ENCODE measurements around the gene ADAMTSL5. TPM values are rescaled to one million over a fixed set of nuclear protein-coding genes. Genes with fewer than 3 reads are reported as not detected.

Gene ADAMTSL5
- total and polyA plus RNA-seq, 9 of the 15 experiments (the other 6 are each of a cell fraction or from before 2014, with no cell fraction given): 1.0 to 11.6 (median 4.1) TPM

DNA sequence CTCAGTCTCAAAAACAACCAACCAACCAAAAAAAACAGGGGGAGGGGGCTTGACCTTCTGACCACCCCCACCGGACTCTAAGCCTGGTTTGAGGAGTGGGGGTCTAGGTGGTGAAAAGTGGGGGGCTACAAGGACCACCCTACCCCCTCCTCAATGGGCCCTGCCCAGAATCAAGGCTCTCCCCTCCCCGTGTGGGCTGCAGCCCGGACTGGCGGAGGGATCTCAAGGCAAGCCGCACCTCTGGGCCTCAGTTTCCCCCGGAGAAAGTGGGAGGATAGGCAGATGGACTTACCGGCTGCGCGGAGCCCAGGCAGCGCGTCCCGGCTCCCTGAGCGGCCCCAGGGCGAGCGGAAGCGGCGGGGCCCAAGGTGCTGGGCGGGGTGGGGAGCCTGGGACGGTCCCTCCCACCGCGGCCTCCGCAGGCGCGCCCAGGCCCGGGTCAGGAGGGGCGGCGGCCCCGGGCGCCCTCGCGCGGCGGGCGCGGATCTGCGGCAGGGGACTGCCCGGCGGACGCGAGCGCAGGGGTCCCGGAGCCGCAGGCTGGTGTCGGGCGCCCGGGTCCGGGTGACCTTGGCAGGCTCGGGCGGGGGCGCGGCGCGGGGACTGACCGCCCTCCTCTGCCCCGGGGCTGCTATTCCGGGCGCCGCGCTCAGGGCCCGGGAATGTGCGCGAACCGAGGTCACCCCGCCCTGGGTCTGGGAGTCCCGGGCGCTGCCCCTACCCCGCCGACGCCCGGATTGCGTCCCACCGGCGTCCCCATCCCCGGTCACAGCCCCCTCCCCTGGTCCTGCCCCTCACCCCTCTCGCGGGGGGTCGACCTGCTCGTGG is at the start of gene ADAMTSL5 (continued):
- TF ChIP-seq, protein P1, sequence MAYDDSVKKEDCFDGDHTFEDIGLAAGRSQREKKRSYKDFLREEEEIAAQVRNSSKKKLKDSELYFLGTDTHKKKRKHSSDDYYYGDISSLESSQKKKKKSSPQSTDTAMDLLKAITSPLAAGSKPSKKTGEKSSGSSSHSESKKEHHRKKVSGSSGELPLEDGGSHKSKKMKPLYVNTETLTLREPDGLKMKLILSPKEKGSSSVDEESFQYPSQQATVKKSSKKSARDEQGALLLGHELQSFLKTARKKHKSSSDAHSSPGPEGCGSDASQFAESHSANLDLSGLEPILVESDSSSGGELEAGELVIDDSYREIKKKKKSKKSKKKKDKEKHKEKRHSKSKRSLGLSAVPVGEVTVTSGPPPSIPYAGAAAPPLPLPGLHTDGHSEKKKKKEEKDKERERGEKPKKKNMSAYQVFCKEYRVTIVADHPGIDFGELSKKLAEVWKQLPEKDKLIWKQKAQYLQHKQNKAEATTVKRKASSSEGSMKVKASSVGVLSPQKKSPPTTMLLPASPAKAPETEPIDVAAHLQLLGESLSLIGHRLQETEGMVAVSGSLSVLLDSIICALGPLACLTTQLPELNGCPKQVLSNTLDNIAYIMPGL (CRISPR knock-in tag; IDR thresholded peaks at IDR 0.05): peak; percentile 51; the same call in 1 of the 2 replicates
- no peak for TF ChIP-seq ZNF586 (CRISPR knock-in tag; conservative IDR thresholded peaks at IDR 0.05)
- no peak for TF ChIP-seq SNIP1 (IDR thresholded peaks at IDR 0.05; ENCODE audit: low read depth)
- TF ChIP-seq, protein P2, sequence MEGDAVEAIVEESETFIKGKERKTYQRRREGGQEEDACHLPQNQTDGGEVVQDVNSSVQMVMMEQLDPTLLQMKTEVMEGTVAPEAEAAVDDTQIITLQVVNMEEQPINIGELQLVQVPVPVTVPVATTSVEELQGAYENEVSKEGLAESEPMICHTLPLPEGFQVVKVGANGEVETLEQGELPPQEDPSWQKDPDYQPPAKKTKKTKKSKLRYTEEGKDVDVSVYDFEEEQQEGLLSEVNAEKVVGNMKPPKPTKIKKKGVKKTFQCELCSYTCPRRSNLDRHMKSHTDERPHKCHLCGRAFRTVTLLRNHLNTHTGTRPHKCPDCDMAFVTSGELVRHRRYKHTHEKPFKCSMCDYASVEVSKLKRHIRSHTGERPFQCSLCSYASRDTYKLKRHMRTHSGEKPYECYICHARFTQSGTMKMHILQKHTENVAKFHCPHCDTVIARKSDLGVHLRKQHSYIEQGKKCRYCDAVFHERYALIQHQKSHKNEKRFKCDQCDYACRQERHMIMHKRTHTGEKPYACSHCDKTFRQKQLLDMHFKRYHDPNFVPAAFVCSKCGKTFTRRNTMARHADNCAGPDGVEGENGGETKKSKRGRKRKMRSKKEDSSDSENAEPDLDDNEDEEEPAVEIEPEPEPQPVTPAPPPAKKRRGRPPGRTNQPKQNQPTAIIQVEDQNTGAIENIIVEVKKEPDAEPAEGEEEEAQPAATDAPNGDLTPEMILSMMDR (IDR thresholded peaks at IDR 0.05 in 2 of 3, conservative IDR thresholded peaks at IDR 0.05 in 1 of 3; ENCODE audit: insufficient read depth in 2 of 3, low read depth in 1 of 3, low read length in 3 of 3): peak in 2 of 3 experiments; percentile 51 to 55; a peak in 2 of 6 replicates
- no peak; the same call in 1 of the 2 replicates for TF ChIP-seq ESRRA (IDR thresholded peaks at IDR 0.05; ENCODE audit: borderline replicate concordance, low read depth)
- TF ChIP-seq, protein P3, sequence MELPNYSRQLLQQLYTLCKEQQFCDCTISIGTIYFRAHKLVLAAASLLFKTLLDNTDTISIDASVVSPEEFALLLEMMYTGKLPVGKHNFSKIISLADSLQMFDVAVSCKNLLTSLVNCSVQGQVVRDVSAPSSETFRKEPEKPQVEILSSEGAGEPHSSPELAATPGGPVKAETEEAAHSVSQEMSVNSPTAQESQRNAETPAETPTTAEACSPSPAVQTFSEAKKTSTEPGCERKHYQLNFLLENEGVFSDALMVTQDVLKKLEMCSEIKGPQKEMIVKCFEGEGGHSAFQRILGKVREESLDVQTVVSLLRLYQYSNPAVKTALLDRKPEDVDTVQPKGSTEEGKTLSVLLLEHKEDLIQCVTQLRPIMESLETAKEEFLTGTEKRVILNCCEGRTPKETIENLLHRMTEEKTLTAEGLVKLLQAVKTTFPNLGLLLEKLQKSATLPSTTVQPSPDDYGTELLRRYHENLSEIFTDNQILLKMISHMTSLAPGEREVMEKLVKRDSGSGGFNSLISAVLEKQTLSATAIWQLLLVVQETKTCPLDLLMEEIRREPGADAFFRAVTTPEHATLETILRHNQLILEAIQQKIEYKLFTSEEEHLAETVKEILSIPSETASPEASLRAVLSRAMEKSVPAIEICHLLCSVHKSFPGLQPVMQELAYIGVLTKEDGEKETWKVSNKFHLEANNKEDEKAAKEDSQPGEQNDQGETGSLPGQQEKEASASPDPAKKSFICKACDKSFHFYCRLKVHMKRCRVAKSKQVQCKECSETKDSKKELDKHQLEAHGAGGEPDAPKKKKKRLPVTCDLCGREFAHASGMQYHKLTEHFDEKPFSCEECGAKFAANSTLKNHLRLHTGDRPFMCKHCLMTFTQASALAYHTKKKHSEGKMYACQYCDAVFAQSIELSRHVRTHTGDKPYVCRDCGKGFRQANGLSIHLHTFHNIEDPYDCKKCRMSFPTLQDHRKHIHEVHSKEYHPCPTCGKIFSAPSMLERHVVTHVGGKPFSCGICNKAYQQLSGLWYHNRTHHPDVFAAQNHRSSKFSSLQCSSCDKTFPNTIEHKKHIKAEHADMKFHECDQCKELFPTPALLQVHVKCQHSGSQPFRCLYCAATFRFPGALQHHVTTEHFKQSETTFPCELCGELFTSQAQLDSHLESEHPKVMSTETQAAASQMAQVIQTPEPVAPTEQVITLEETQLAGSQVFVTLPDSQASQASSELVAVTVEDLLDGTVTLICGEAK (IDR thresholded peaks at IDR 0.05): 0 out of 2 replicates have a peak, but pooled peaks have one; percentile 42
- TF ChIP-seq, protein P3 (CRISPR knock-in tag; IDR thresholded peaks at IDR 0.05): no peak
- TF ChIP-seq TRIM24 (IDR thresholded peaks at IDR 0.05): no peak
- TF ChIP-seq, protein P4, sequence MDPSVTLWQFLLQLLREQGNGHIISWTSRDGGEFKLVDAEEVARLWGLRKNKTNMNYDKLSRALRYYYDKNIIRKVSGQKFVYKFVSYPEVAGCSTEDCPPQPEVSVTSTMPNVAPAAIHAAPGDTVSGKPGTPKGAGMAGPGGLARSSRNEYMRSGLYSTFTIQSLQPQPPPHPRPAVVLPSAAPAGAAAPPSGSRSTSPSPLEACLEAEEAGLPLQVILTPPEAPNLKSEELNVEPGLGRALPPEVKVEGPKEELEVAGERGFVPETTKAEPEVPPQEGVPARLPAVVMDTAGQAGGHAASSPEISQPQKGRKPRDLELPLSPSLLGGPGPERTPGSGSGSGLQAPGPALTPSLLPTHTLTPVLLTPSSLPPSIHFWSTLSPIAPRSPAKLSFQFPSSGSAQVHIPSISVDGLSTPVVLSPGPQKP (CRISPR knock-in tag; IDR thresholded peaks at IDR 0.05): no peak
- no peak for TF ChIP-seq ETS2 (tag; IDR thresholded peaks at IDR 0.05; ENCODE audit: borderline replicate concordance, poor library complexity, severe bottlenecking)
- no peak for TF ChIP-seq FIP1L1 (IDR thresholded peaks at IDR 0.05; ENCODE audit: low read depth, low read length, poor library complexity, severe bottlenecking)
